Neural progenitor cell (in vitro differentiated cells): ENCODE results near the gene NOTCH3.

Experiments
- CTCF ChIP-seq: fragments of 200-600 bp; sonication (generic); IDR thresholded peaks from 2 replicates; pipeline ENCODE4 v1.5.1; 2017; ENCODE audit warnings: antibody characterized with exemption, mild to moderate bottlenecking
- EZH2 ChIP-seq: fragments of 200-600 bp; sonication (generic); IDR thresholded peaks from 2 replicates; pipeline ENCODE4 v1.6.1; 2017; ENCODE audit warnings: antibody characterized with exemption, mild to moderate bottlenecking, moderate library complexity
- EZH2phosphoT487 ChIP-seq: fragments of 200-600 bp; sonication (generic); IDR thresholded peaks from 2 replicates; pipeline ENCODE4 v1.6.1; 2017; ENCODE audit warnings: antibody characterized with exemption

- TF ChIP-seq CTCF, result no peak
- TF ChIP-seq EZH2, result no peak
- TF ChIP-seq EZH2phosphoT487, result no peak
Measured at GRCh38 chr19:15110418-15110815, 90.4 kb downstream of the NOTCH3 start.
